NCI-H2227 (cell line): ENCODE measurements around the gene CCNA2.
A peak's percentile ranks its signal among the peaks of the same experiment; 100 is the strongest.

ENCODE experiments used
- DNase-seq: peaks from one replicate; lab custom pipeline; 2025; ENCODE audit not compliant: unreplicated experiment; lab: John Stamatoyannopoulos, UW

CCNA2 gene

GRCh38 chr4:121806411-121806810 is 17.3 kb downstream of the CCNA2 start:
- no peak for DNase-seq

GRCh38 chr4:121801715-121802075 is 22.0 kb downstream of the CCNA2 start:
- no peak for DNase-seq

GRCh38 chr4:121800961-121801714 is 22.5 kb downstream of the CCNA2 start, which contains the start of gene EXOSC9:
Gene EXOSC9, plus strand, starts transcription at chr4:121801323. Its CDS starts 102 bp downstream, at chr4:121801425.
- DNase-seq = peak; percentile 96

GRCh38 chr4:121800638-121800960 is 23.1 kb downstream of the CCNA2 start:
- peak; percentile 29 for DNase-seq

- no peak for DNase-seq
Measured at GRCh38 chr4:121799867-121800501, 23.7 kb downstream of the CCNA2 start.

GRCh38 chr4:121799208-121799823 is 24.4 kb downstream of the CCNA2 start:
- no peak for DNase-seq

- no peak for DNase-seq
Measured at GRCh38 chr4:121796283-121796682, 27.4 kb downstream of the CCNA2 start.

GRCh38 chr4:121794505-121795188 is 29.0 kb downstream of the CCNA2 start:
- DNase-seq = no peak

GRCh38 chr4:121792966-121793365 is 30.7 kb downstream of the CCNA2 start:
- DNase-seq = no peak

GRCh38 chr4:121791481-121791880 is 32.2 kb downstream of the CCNA2 start:
- DNase-seq = no peak

GRCh38 chr4:121790976-121791375 is 32.7 kb downstream of the CCNA2 start:
- no peak for DNase-seq

GRCh38 chr4:121789960-121790829 is 33.5 kb downstream of the CCNA2 start:
- DNase-seq = no peak

GRCh38 chr4:121789455-121789854 is 34.2 kb downstream of the CCNA2 start:
- DNase-seq = no peak

- no peak for DNase-seq
Measured at GRCh38 chr4:121788896-121789295, 34.8 kb downstream of the CCNA2 start.

GRCh38 chr4:121786221-121786620 is 37.5 kb downstream of the CCNA2 start:
- DNase-seq = no peak

GRCh38 chr4:121785479-121785878 is 38.2 kb downstream of the CCNA2 start:
- DNase-seq = no peak

- DNase-seq = no peak
Measured at GRCh38 chr4:121784975-121785374, 38.7 kb downstream of the CCNA2 start.

GRCh38 chr4:121784401-121784800 is 39.3 kb downstream of the CCNA2 start:
- no peak for DNase-seq

- no peak for DNase-seq
Measured at GRCh38 chr4:121783210-121783609, 40.5 kb downstream of the CCNA2 start.

GRCh38 chr4:121778991-121779628 is 44.6 kb downstream of the CCNA2 start:
- DNase-seq = no peak
